ENCODE results near the gene AARS2.
A peak's percentile ranks its signal among the peaks of the same experiment; 100 is the strongest.

Gene AARS2

GRCh38 chr6:44257025-44257752, 56.0 kb downstream of the AARS2 start, which contains the start of gene SLC35B2:
Gene SLC35B2 (minus strand): TSS chr6:44257528. CDS start chr6:44257410, 118 bp downstream.
- ChIA-PET CTCF (interaction anchor here (0.5 to 7.4 kb wide), 24 partner anchors 10 to 159 kb away, joined by 3 to 73 read pairs (median 4); partner anchors contain the start of genes AARS2, CAPN11, HSP90AB1 and TMEM151B), POLR2A (interaction anchor here (0.7 to 3.4 kb wide), 3 partner anchors 10 to 84 kb away, joined by 3 to 109 read pairs (median 3); partner anchors contain the start of gene HSP90AB1)
- no peak for DNase-seq (ENCODE audit: low read depth, low spot score)
- peak; percentile 54 for TF ChIP-seq CTCF (IDR thresholded peaks at IDR 0.05; ENCODE audit: insufficient read depth, low read length, missing control alignments)
- peak within 1 kb of the TSS; percentile 88 for H3K4me3 ChIP-seq (ENCODE audit: low read depth, low read length)

GRCh38 chr6:44256775-44257024, 56.4 kb downstream of the AARS2 start:
- no peak for TF ChIP-seq CTCF (IDR thresholded peaks at IDR 0.05; ENCODE audit: insufficient read depth, low read length, missing control alignments)
- POLR2A ChIA-PET = interaction anchor here (0.7 to 3.4 kb wide), 3 partner anchors 9 to 84 kb away, joined by 3 to 109 read pairs (median 3); partner anchors contain the start of gene HSP90AB1

GRCh38 chr6:44255871-44256774, 57.0 kb downstream of the AARS2 start:
- ChIA-PET CTCF (interaction anchor here (0.7 to 7.4 kb wide), 22 partner anchors 9 to 158 kb away, joined by 3 to 73 read pairs (median 4); partner anchors contain the start of genes CAPN11, HSP90AB1 and TMEM151B), POLR2A (interaction anchor here (0.7 to 3.4 kb wide), 3 partner anchors 9 to 83 kb away, joined by 3 to 109 read pairs (median 3); partner anchors contain the start of gene HSP90AB1)
- peak overlapping the region; percentile 88 for H3K4me3 ChIP-seq (ENCODE audit: low read depth, low read length)
- no peak for TF ChIP-seq CTCF (IDR thresholded peaks at IDR 0.05; ENCODE audit: insufficient read depth, low read length, missing control alignments)
- no peak for DNase-seq (ENCODE audit: low read depth, low spot score)

More at GRCh38 chr6:44256775-44257024, 56.4 kb downstream of the AARS2 start:
- peak overlapping the region; percentile 88 for H3K4me3 ChIP-seq (ENCODE audit: low read depth, low read length)
- DNase-seq (ENCODE audit: low read depth, low spot score) = no peak
- CTCF ChIA-PET = interaction anchor here (0.5 to 7.4 kb wide), 24 partner anchors 10 to 158 kb away, joined by 3 to 73 read pairs (median 4); partner anchors contain the start of genes AARS2, CAPN11, HSP90AB1 and TMEM151B

- ChIA-PET POLR2A (interaction anchor here (0.6 to 3.4 kb wide), 4 partner anchors 8 to 32 kb away, joined by 3 to 109 read pairs (median 3); partner anchors contain the start of genes HSP90AB1 and SLC29A1), CTCF (interaction anchor here (0.8 to 7.4 kb wide), 11 partner anchors 8 to 157 kb away, joined by 3 to 73 read pairs (median 13); partner anchors contain the start of genes HSP90AB1 and TMEM151B)
- DNase-seq (ENCODE audit: low read depth, low spot score) = no peak
- peak overlapping the region; percentile 20; the same call in 1 of the 2 replicates for H3K4me3 ChIP-seq (ENCODE audit: low read depth, low read length)
- no peak for TF ChIP-seq CTCF (IDR thresholded peaks at IDR 0.05; ENCODE audit: insufficient read depth, low read length, missing control alignments)
Measured at GRCh38 chr6:44255105-44255808, 57.9 kb downstream of the AARS2 start.

- CTCF ChIA-PET = interaction anchor here (0.8 to 7.4 kb wide), 12 partner anchors 8 to 156 kb away, joined by 3 to 73 read pairs (median 9); partner anchors contain the start of gene TMEM151B
- DNase-seq (ENCODE audit: low read depth, low spot score) = no peak
- no peak for TF ChIP-seq CTCF (IDR thresholded peaks at IDR 0.05; ENCODE audit: insufficient read depth, low read length, missing control alignments)
- peak overlapping the region; percentile 8; the same call in 1 of the 2 replicates for H3K4me3 ChIP-seq (ENCODE audit: low read depth, low read length)
- POLR2A ChIA-PET = interaction anchor here (0.6 to 3.4 kb wide), 5 partner anchors 7 to 31 kb away, joined by 3 to 109 read pairs (median 3); partner anchors contain the start of genes HSP90AB1 and SLC29A1
Measured at GRCh38 chr6:44254191-44255104, 58.7 kb downstream of the AARS2 start.

All from AG04449 (cell line).